Activated CD4-positive, alpha-beta T cell treated with anti-CD3 and anti-CD28 coated beads, Interleukin-2, Interleukin-4, amounts not matched to agents 100 ng/mL and 50 ng/mL, durations not matched to agents 16 hours and 8 hours (primary cell): ENCODE data around the gene MAP4.
A peak's percentile ranks its signal among the peaks of the same experiment; 100 is the strongest.
"Not testable (repeated sequence)": the region's sequence is repeated elsewhere in the genome, so short reads cannot be mapped to it uniquely, and the experiment has no call there.

Source experiments
- DNase-seq: peaks from one replicate; pipeline ENCODE4 v3.0.0-alpha.2; 2020; ENCODE audit warnings: low spot score

The MAP4 gene, protein sequence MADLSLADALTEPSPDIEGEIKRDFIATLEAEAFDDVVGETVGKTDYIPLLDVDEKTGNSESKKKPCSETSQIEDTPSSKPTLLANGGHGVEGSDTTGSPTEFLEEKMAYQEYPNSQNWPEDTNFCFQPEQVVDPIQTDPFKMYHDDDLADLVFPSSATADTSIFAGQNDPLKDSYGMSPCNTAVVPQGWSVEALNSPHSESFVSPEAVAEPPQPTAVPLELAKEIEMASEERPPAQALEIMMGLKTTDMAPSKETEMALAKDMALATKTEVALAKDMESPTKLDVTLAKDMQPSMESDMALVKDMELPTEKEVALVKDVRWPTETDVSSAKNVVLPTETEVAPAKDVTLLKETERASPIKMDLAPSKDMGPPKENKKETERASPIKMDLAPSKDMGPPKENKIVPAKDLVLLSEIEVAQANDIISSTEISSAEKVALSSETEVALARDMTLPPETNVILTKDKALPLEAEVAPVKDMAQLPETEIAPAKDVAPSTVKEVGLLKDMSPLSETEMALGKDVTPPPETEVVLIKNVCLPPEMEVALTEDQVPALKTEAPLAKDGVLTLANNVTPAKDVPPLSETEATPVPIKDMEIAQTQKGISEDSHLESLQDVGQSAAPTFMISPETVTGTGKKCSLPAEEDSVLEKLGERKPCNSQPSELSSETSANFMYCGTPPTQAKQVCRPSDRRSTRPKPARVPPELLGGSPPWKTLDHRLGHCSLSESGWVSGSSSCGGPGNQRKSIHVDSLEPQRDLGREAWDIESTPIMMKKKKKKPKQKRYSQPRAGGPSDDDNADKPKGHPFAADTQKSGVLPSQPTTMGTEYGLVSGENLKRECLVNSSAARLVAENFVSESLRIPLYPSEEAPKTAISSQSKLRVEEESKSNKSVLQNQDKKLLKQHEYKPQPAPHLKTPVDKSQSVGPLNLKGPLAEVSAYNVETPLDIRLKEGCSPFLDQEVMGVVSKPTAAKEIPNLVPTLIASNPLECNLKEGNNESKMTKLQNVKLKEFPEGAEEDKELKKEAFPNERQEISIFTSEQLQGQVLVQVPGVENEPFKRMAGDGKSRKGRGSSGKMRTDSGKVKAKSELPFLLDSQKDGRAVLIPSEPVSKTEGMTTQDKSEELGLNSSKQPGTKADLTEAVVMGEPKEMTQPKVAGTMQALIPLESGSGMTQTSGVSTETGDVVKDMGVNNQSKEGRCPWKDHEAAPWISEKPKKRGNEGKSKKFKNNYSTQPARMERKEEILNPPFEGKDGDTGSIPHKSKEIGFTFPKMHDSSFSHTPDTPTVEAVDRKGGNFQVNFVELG (N-terminal part only)

DNA sequence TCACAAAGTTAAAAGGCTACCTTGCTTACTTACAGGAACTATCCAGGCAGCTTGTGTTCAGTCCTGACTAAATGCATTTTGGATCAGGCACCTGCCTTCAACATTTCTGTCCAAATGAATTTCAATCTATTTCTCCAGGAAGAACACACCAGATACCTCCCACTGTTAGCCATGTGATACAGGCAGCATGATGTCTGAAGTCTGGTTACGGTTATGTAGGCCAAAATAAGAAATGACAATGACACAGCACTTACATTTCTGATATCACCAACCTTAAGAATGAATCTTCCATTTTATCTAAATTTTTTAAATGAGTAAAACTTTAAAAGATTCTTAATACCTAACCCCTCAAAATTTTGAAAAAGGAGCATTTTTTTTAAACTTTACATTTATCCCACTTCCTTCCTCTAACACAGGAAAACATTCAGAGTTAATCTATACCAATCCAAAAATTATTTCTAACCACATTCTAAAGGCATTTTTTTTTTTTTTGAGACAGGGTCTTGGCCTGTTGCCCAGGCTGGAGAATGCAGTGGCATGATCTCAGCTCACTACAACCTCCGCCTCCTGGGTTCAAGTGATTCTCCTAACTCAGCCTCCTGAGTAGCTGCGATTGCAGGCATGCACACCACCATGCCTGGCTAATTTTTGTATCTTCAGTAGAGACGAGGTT lies at the start of gene MAP4:
Gene MAP4 (minus strand): TSS at position 116 of the 673 bp plus-strand sequence. CDS start 17,556 bp downstream, outside the sequence.
- DNase-seq: no peak

DNA sequence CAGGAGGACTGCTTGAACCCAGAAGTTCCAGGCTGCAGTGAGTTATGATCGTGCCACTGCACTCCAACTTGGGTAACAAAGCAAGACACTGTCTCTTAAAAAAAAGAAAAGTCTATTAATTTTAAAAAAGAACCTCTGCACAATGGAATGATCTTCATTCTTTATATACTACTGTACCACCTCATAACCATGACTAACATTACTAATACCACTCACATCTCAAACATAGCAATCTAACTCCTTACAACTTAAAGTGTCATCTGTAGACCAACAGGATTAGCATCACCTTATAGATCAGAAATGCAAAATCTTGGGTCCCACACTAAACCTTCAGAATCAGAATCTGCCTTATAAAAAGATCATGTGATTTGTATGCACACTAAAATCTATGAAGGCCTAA lies 48.8 kb upstream of the MAP4 start:
- no peak for DNase-seq

DNA sequence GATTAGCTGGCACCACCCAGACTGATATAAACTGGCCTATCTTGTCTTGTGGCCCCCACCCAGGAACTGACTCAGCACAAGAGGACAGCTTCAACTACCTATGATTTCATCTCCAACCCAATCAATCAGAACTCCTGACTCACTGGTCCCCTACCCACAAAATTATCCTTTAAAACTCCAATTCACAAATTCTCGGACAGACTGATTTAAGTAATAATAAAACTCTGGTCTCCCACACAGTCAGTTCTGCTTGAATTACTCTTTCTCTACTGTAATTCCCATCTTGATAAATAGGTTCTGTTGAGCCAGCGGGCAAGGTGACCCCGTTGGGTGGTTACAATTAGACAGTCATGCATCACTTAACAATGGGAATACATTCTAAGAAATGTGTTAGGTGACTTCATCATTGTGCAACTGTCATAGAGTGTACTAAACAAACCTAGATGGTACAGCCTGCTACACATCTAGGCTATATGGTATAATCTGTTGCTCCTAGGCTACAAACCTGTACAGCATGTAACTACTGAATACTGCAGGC lies 48.1 kb upstream of the MAP4 start:
- DNase-seq: no peak

DNA sequence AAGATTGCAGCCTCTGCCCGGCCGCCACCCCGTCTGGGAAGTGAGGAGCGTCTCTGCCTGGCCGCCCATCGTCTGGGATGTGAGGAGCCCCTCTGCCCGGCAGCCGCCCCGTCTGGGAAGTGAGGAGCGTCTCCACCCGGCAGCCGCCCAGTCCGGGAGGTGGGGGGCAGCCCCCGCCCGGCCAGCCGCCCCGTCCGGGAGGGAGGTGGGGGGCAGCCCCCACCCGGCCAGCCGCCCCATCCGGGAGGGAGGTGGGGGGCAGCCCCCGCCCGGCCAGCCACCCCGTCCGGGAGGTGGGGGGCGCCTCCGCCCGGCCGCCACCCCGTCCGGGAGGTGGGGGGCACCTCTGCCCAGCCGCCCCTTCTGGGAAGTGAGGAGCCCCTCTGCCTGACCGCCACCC lies 45.4 kb upstream of the MAP4 start:
- not testable (repeated sequence) for DNase-seq

DNA sequence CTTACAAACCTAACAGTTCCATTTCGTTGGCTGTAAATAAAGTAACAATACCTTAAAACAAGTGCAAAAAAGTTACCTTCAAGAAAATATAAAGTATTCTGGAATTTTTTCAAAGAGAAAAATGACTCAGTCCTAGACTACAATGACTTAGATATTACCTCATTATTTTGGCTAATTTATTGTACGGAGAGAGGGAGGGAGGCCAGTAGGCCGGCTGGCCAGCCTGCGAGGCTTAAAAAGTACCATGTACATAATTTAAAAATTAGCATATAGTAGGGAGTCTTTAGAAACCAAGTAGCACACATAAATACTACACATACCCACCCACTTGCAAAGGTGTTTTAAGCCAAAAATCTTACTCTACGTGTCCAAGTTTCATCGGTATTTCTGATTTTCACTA lies 41.9 kb upstream of the MAP4 start:
- DNase-seq: no peak

DNA sequence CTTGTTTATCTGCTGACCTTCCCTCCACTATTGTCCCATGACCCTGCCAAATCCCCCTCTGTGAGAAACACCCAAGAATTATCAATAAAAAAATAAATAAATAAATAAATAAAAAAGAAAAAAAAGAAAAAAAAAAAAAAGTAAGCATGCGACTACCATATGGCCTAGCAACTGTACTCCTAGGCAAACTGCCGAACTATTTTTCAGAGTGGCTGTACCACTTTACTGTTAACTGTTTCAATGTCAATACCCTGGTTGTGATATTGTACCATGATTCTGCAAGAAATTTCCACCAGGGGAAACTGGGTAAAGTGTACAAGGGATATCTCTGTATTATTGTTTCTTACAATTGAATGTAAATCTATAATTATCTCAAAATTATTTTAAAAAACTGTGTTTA lies 41.3 kb upstream of the MAP4 start:
- DNase-seq: no peak

DNA sequence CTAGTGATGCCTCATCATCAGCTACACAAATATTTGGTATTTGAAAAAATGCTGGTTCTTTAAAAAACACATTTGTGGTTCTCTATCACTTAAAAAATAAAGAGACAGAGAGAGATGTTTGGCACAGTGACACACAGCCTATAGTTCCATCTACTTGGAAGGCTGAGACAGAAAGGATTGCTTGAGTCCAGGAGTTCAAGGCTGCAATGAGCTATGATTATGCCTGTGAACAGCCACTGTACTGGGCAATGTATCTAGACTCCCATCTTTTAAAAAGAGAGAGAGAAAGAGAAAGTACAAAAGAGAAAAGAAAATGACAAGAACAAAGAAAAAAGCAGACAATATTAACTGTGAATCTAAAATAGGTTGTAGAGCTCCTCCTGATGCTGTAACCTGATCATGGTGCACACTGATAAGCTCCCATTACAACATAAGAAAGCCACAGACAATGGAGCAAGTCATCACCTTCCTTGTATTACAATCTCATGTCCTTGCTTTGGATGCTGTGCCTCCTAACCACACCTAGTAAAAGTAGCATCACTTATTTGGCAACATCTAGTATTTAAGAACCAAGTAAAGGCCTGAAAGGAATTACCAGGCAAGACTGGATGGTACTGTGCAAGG lies 31.7 kb upstream of the MAP4 start:
- no peak for DNase-seq

DNA sequence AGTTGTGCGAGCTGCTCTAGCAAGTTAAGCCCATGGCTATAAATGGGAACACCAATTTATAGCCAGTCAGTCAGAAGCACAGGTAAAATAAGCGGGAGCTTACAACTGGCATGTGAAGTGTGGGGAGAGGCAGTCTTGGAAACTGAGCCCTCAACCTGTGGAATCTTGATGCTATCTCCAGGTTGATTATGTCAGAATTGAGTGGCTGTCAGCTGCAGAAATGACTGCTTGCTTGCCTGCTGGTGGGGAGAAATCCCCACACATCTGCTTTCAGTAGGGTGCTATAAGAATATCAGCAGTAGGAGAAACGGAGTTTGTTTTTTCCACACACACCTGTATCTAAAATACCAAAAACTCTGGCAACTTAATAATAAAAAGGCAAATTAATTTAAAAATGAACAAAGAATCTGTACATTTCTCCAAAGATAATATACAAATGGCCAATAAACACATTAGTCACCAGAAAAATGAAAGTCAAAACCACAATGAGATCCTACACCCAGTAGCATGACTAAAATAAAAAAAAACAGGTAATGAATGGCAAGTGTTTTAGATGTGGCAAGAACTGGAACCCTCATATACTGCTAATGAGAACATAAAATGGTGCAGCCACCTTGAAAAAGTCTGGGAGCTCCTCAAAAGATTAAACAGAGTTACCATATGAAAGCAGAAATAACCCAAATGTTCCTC lies 26.0 kb upstream of the MAP4 start:
- DNase-seq: peak; percentile 30

DNA sequence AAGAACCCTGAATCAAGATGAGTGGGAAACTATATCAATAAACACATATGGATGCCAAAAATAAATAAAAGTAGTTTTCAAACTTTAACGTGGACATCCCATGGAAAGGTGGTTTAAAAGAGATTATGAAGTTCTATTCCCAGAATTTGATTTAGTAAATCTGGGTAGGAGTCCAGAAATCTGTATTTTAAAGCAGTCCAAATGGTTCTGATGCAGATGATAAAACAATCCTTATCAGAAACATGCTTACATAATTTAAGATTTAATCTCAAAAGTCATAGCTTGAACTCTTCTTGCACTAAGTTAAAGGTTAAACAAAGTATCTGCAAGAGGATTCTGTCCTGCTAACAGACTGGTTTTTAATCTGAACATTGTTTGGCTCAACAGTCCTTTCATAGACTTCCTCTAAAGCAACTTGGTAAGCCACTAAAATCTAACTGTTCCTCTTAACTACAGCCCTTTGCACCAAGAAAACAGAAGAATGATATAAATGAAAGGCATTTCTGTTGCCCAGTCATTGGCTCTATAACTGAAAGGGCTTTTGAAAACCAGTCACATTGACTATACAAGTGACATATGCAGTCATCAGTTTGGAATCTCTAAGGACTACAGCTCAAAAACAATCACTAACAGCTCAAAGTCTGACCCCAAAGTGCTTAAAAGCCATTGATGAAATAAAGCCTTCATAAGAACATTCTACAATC lies 23.4 kb upstream of the MAP4 start:
- no peak for DNase-seq

DNA sequence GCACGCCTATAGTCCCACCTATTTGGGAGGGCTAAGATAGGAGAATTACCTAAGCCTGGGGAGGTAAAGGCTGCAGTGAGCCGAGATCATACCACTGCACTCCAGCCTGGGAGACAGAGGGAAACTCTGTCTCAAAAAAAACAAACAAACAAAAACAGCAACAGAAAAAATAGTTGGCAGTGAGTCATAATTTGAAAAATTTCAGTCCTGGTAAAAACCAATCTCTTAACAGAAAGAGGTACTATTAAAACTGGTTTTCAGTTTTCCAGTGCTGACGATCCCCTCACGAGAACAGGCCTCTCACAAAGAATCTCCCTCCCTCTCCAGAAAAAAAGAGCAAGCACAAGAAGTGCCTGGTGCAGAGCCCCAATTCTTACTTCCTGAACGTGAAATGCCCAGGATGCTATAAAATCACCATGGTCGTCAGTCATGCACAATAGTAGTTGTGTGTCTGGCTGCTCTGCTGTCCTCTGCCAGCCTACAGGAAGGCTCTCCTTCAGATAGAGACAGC lies 22.8 kb upstream of the MAP4 start:
- no peak for DNase-seq

DNA sequence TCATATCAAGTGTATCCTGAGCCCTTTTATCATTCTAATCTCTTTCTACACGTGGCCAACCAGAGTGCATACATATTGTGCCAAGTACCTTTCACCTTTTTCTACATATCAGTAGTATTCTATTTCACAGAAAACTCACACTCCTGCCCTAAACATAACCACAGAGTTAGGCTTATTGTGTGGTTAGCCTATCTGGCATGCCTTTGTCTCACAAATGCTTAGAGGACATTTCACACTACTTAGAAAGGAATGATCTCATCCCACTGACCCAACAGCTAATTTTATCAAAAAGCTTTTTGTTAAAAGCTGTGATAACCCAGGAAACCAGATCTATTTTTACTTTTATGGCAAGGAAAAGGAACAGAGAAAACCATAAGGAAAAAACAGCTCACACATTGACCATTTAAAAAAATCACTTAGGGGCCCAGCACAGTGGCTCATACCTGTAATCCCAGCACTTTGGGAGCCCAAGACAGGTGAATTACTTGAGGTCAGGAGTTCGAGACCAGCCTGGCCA lies 17.8 kb upstream of the MAP4 start:
- peak; percentile 32 for DNase-seq

DNA sequence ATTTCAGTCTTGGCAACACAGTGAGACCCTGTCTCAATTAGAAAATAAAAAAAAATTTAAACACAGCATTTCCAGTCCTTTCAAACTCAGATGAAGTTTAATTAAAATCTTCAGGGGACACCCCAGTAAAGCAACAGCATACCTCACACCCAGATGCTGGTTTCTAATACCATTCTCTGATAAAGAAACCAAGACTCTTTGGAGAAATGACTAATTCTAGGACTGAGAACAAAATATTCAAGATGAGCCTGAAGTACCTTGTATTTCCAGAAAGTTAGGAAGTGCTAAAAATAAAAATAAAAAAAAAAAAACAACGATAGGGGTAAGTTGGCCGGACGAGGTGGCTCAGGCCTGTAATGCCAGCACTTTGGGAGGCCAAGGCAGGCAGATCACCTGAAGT lies 14.0 kb upstream of the MAP4 start:
- no peak for DNase-seq

DNA sequence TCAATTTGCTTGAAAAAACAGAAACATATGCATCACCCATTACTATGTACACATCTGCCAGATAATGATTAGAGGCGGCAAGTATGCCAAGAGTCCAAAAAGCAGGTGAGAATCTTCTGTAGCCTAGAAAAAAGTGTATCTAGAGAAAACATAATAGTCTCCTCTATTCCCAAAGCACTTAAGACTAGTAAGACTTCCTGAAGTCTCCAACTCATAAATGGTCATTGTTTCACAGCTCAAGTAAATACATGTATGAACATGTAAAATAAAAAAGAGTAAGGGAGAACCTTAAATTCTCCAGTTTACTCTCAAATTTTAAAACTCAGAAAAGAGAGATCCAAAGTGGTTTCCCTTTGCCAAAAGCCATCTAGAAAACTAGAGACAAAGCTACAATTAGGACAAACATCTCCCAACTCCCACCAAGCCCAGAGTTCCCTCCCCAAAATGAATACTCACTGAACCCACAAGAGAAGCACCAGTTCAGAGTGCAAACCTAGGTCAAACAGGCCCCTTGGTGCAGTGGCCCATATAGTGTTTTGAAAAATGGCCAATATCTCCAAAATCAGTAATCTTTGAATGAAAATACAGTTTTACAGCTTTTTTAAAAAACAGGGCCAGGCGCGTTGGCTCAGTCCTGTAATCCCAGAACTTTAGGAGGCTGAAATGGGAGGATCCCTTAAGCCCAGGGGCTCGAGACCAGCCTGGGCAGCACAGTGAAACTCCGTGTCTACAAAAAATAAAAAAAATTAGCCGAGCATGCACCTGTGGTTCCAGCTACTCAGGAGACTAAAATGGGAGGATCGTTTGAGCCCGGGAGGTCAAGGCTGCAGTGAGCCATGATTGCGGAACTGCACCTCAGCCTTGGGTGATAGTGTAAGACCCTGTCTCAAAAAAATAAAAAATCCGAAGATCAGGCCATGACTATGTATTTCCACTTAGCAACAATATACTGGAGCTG lies 11.0 kb upstream of the MAP4 start:
- DNase-seq: no peak

DNA sequence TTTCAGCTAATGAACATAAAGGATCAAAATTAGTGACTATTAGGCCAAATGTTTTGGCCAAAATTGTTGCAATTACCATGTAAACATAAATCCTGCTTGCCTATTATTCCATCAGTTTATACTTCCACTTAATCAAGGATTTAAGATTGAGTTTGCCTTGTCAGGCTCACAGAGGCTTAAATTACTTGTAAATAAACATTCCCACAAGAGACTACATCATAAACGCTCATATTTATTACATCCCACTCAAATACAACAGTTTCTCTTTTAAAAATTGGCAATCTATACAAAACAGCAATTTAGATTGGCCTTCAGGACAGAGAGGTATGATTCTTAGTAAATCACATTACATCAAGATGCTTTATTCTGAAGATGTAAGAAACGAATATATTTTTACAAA lies 9.9 kb upstream of the MAP4 start:
- DNase-seq: no peak

DNA sequence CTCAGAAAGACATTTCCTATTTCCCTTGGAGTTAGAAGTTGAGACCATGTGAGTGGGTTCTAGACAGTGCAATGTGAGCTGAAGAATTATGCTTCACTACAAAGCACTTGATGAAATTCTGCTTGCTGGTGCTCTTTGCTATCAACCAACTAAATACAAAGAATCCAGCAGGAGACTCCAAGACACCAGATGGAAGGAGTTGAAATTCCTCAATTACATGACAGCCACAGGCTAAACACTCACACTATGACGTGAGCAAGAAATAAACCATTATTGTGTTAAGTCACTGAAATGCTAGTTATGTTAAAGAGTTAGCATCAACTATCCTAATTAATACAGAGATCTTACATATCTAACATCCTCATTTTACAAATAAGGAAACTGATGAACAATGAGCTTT lies 8.2 kb upstream of the MAP4 start:
- DNase-seq: no peak

DNA sequence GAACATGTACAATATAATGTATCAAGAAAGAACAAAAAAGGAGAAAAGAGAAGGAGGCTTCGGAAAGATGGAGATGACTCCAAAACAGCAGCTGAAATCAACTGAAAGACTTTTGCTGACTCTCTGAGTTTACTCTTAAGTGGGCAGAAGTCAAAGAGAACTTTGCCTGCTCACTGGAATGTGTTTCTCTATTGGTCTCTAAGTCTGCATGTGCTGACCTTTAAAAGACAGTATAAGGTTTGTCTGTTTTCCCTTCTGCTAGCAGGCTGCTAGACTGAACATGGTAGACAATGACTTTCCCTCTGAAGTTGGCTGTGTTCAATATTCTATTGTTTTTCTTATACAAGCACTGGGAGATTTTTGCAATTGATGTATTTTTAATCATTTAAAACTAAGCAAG lies 7.2 kb upstream of the MAP4 start:
- DNase-seq: no peak

DNA sequence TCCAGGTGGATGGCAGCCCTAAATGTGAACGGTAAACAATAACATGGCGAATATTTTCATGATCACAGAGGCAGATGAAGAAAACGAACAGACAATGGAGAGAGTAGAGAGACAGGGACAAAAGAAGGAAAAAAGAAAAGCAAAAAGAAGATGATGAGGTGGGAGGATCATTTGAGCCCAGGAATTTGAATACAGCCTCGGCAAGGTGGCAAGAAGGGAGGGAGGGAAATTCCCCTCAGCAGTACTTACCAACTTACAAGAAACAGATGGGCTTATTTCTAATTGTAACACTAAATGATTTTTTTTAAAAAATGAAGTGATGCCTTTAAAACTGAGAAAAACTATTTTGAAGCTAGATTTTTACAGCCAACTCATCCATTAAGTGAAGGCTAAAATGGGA lies 6.0 kb upstream of the MAP4 start:
- DNase-seq: no peak

DNA sequence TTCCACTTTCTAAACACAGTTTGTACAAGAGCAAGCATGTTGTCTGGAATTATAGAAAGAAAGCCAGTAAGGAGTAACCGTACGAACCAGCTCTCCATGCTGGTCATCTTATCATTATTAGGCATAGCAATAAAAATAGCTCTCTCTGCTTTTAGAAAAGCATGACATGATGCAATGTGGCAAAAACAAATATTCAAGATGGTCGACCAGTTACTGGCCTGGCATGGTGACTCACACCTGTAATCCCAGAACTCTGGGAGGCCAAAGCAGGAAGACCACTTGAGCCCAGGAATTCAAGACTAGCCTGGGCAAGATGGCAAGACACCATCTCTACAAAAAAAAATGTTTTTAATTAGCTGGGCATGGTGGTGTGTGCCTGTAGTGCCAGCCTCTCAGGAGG lies 2.6 kb upstream of the MAP4 start:
- no peak for DNase-seq
